D721Med (cell line): ENCODE measurements around the gene NBAS.
A peak's percentile ranks its signal among the peaks of the same experiment; 100 is the strongest.

ENCODE experiments used
- DNase-seq: peaks from one replicate; pipeline ENCODE4 v3.0.0; 2011; ENCODE audit warnings: low spot score; ENCODE audit not compliant: insufficient read length
- FAIRE-seq: peaks from 2 replicates; lab custom pipeline; 2011; peaks lifted over from hg19 to GRCh38; lab: Jason Lieb, UNC
- TF ChIP-seq, protein P1 (sequence below): IDR thresholded peaks from 2 replicates; pipeline ENCODE4 v1.5.1; 2012; ENCODE audit warnings: mild to moderate bottlenecking, control low read depth; ENCODE audit not compliant: insufficient read depth; ENCODE audit errors: missing control alignments

Gene NBAS

DNA sequence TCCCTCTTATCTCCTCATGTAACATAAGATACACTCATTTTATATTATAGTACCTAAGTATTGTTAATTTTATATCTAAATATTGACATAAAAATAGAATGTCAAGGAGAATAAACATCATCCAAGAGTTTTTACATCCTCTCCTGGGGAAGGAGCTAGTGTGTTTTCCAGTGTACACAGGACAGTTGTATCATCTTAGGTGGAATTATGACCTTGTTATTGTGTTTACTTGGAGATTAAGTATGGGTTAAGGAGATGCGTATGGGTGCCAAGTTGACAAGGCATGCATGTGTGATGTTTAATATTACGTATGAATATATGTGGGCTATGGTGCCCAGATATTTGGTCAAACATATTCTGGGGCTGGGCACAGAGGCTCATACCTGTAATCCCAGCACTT is 19.3 kb upstream of the NBAS start:
- TF ChIP-seq, protein P1, sequence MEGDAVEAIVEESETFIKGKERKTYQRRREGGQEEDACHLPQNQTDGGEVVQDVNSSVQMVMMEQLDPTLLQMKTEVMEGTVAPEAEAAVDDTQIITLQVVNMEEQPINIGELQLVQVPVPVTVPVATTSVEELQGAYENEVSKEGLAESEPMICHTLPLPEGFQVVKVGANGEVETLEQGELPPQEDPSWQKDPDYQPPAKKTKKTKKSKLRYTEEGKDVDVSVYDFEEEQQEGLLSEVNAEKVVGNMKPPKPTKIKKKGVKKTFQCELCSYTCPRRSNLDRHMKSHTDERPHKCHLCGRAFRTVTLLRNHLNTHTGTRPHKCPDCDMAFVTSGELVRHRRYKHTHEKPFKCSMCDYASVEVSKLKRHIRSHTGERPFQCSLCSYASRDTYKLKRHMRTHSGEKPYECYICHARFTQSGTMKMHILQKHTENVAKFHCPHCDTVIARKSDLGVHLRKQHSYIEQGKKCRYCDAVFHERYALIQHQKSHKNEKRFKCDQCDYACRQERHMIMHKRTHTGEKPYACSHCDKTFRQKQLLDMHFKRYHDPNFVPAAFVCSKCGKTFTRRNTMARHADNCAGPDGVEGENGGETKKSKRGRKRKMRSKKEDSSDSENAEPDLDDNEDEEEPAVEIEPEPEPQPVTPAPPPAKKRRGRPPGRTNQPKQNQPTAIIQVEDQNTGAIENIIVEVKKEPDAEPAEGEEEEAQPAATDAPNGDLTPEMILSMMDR: no peak
- DNase-seq (no peak), FAIRE-seq (no peak)

DNA sequence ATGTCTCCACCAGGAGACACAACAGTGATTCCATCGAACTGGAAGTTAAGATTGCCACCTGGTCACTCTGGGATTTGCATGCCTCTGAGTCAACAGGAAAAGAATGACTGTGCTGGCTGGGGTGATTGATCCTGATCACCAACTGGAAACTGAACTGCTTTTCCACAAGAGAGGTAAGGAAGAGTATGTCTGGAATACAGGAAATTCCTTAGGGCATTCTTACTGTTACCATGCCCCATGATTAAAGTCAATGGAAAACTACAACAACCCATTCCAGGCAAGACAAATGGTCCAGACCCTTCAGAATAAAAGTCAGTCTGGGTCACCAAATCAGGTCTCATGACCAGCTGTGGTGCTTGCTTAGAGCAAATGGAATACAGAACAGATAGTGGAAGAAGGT is 18.5 kb upstream of the NBAS start:
- FAIRE-seq: no peak
- TF ChIP-seq, protein P1: no peak
- no peak for DNase-seq

DNA sequence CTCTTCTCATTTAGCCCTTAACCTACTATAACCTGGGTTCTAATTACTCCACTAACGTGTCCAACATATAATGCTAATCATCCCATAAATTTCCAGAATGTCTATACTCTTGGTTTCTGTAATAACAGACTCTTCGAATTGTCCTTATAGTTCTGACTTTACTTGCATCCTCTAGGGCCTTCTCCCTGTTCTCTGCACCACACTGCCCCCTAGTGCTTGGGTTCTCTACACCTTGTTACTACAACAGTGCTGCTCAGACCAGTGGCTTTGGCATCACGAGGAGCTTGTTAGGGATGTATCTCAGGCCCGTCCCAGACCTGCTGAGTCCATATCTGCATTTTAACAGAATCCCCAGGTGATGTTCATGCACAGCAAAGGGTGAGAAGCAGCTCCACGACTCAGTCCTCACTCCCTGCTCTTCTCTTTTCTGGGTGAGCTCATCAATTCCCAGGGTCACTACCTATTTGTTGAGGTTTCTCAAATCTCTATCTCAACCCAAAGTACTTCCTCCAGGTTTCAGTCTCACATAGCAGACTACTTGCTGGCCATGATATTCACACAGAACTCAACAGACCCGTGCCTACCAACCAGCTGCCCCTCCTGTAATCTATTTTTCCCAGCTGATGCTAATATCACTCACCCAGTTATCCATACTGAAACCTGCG is 16.1 kb upstream of the NBAS start:
- DNase-seq (peak; percentile 26), FAIRE-seq (peak; percentile 56)
- TF ChIP-seq, protein P1: peak; percentile 92

DNA sequence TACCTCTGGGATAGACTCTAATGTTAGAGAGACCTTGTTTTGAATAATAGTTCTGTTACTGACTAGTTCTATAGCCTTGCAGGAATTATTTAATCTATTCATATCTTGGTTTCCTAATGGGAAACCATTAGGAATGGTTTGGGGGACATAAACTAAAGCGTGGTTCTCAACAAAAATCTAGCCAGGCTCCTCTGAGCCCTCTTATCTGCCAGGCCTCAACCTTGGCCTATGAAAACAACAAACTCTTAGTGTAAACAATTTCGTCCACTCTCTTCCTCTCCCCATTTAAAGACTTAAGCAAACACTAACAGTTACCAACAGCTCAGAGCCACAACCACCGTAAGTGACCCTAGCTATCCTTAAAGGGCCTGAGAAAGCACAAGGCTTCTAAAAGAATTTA is 10.6 kb upstream of the NBAS start:
- no peak for FAIRE-seq
- DNase-seq: no peak
- TF ChIP-seq, protein P1: no peak

DNA sequence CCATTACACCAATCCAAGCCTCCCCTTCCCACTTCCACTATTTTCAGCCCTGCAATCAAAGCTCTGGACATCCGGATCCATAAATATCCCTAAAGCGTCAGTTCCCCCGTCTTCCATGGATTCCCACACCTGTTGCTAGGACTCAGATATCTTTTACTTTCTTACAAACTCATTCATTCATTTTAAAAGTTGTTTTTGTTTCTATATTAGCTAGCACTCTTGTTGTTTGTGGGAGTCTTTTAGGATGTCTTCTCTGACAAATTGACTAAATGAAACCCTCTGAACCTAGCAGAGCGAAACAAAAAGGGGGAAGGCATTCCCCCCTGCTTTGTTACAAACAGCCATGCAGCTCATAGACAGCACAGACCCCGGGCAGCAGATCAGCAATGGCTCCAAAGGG is 9.0 kb upstream of the NBAS start:
- DNase-seq: no peak
- FAIRE-seq: no peak
- TF ChIP-seq, protein P1: no peak

DNA sequence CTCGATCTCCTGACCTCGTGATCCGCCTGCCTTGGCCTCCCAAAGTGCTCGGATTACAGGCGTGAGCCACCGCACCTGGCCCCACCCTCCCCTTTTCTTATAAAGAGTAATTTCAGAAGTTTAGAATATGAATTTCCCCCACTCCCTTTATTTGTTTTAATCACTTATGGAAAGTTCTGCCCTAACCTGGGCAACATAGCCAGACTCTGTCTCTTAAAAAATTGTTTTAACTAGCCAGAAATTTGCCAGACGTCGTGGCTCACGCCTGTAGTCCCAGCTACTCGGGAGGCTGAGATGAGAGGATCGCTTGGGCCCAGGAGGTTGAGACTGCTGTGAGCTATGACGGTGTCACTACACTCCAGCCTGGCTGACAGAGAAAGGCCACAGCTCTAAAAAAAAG is 7.7 kb upstream of the NBAS start:
- FAIRE-seq: no peak
- DNase-seq: no peak
- TF ChIP-seq, protein P1: no peak

DNA sequence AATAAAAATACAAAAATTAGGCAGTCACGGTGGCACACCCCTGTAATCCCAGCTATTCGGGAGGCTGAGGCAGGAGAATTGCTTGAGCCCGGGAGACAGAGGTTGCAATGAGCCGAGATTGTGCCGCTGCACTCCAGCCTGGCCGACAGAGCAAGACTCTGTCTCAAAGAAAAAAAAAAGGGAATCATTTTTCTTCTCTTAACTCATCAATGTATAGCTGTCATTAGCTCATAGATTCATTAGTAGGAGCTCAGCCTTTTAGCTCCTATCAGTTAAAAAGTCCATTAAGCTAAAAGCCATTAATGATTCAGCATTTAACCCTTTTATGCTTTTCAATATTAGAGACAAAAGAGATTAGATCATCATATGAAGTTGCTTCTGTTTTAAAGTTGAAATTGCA is 5.8 kb upstream of the NBAS start:
- TF ChIP-seq, protein P1: no peak
- no peak for FAIRE-seq
- no peak for DNase-seq
